HG02970 (cell line): ENCODE measurements around the gene MYO1G.
"Not testable (repeated sequence)": the region's sequence is repeated elsewhere in the genome, so short reads cannot be mapped to it uniquely, and the experiment has no call there.

Experiments
- ATAC-seq: cut with Tn5 transposase; IDR thresholded peaks from one replicate; pipeline ENCODE4 v1.9.1; 2021; ENCODE audit warnings: mild to moderate bottlenecking, moderate library complexity, moderate number of reproducible peaks; ENCODE audit not compliant: unreplicated experiment, low FRiP score

Gene MYO1G

GRCh38 chr7:44955733-44956132, 23.1 kb downstream of the MYO1G start:
- ATAC-seq: no peak

GRCh38 chr7:44953156-44953555, 25.7 kb downstream of the MYO1G start:
- ATAC-seq: no peak

GRCh38 chr7:44949303-44949702, 29.5 kb downstream of the MYO1G start:
- ATAC-seq: no peak

- ATAC-seq: no peak
These were observed 33.3 kb downstream of the MYO1G start for GRCh38 chr7:44945479-44945878.

GRCh38 chr7:44944821-44945220, 34.0 kb downstream of the MYO1G start:
- ATAC-seq: no peak

- ATAC-seq: no peak
These were observed 35.2 kb downstream of the MYO1G start for GRCh38 chr7:44943631-44944030.

GRCh38 chr7:44937426-44937825, 41.4 kb downstream of the MYO1G start:
- no peak for ATAC-seq

- no peak for ATAC-seq
These were observed 42.5 kb downstream of the MYO1G start for GRCh38 chr7:44936322-44936721.

GRCh38 chr7:44935583-44935982, 43.2 kb downstream of the MYO1G start:
- no peak for ATAC-seq

- ATAC-seq: no peak
These were observed 43.8 kb downstream of the MYO1G start for GRCh38 chr7:44935016-44935415.

- ATAC-seq: not testable (repeated sequence)
These were observed 44.3 kb downstream of the MYO1G start for GRCh38 chr7:44934510-44934909.

GRCh38 chr7:44930921-44931320, 47.9 kb downstream of the MYO1G start:
- ATAC-seq: no peak

- ATAC-seq: no peak
These were observed 56.5 kb downstream of the MYO1G start for GRCh38 chr7:44922351-44922694.

GRCh38 chr7:44921607-44922350, 57.0 kb downstream of the MYO1G start:
- peak; percentile 62 for ATAC-seq

- no peak for ATAC-seq
These were observed 58.7 kb downstream of the MYO1G start for GRCh38 chr7:44920119-44920518.

GRCh38 chr7:44918029-44918428, 60.8 kb downstream of the MYO1G start:
- ATAC-seq: no peak

- ATAC-seq: no peak
These were observed 61.4 kb downstream of the MYO1G start for GRCh38 chr7:44917465-44917864.

- no peak for ATAC-seq
These were observed 63.7 kb downstream of the MYO1G start for GRCh38 chr7:44914992-44915607.

- no peak for ATAC-seq
These were observed 66.0 kb downstream of the MYO1G start for GRCh38 chr7:44912775-44913347.
